Measurements from ENCODE around the gene NKAPL. TPM values are rescaled to one million over a fixed set of nuclear protein-coding genes. Genes with fewer than 3 reads are reported as not detected.

The NKAPL gene
- total and polyA plus RNA-seq, 2 of the 13 experiments (the other 11 are each of a cell fraction or from before 2014, with no cell fraction given): not detected

GRCh38 chr6:28225056-28225834 is 33.9 kb upstream of the NKAPL start, which contains the start of gene ZSCAN9 (continued):
- peak; percentile 41; the same call in 1 of the 2 replicates for TF ChIP-seq PAXIP1 (CRISPR knock-in tag; conservative IDR thresholded peaks at IDR 0.05)
- TF ChIP-seq YEATS4 (CRISPR knock-in tag; IDR thresholded peaks at IDR 0.05; ENCODE audit: borderline replicate concordance): peak; percentile 91
- no peak for TF ChIP-seq REXO4 (CRISPR knock-in tag; IDR thresholded peaks at IDR 0.05; ENCODE audit: borderline replicate concordance)
- TF ChIP-seq HMGA1 (CRISPR knock-in tag; conservative IDR thresholded peaks at IDR 0.05): no peak
- no peak for TF ChIP-seq TCF12 (IDR thresholded peaks at IDR 0.05)
- TF ChIP-seq TCF12 (CRISPR knock-in tag; IDR thresholded peaks at IDR 0.05): peak; percentile 90; the same call in 1 of the 2 replicates
- peak; percentile 69 for TF ChIP-seq AGO1 (IDR thresholded peaks at IDR 0.05; ENCODE audit: low read depth, low read length, poor library complexity, severe bottlenecking)
- TF ChIP-seq ELF4 (CRISPR knock-in tag; IDR thresholded peaks at IDR 0.05; ENCODE audit: borderline replicate concordance): peak; percentile 92
- TF ChIP-seq ZSCAN12 (CRISPR knock-in tag; IDR thresholded peaks at IDR 0.05): no peak
- no peak for TF ChIP-seq ZNF513 (CRISPR knock-in tag; conservative IDR thresholded peaks at IDR 0.05)
- TF ChIP-seq ZNF773 (CRISPR knock-in tag; IDR thresholded peaks at IDR 0.05; ENCODE audit: borderline replicate concordance): peak; percentile 19; the same call in 1 of the 2 replicates
- TF ChIP-seq NFE2L1 (CRISPR knock-in tag; IDR thresholded peaks at IDR 0.05; ENCODE audit: borderline replicate concordance): no peak
- no peak for TF ChIP-seq CENPX (CRISPR knock-in tag; IDR thresholded peaks at IDR 0.05)
- TF ChIP-seq PHF20 (CRISPR knock-in tag; IDR thresholded peaks at IDR 0.05): peak; percentile 97
- TF ChIP-seq, protein P1, sequence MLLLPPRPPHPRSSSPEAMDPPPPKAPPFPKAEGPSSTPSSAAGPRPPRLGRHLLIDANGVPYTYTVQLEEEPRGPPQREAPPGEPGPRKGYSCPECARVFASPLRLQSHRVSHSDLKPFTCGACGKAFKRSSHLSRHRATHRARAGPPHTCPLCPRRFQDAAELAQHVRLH (CRISPR knock-in tag; IDR thresholded peaks at IDR 0.05; ENCODE audit: borderline replicate concordance, low read depth): peak; percentile 47; the same call in 1 of the 2 replicates
- 0 out of 2 replicates have a peak, but pooled peaks have one; percentile 78 for TF ChIP-seq ZSCAN30 (CRISPR knock-in tag; IDR thresholded peaks at IDR 0.05)
- no peak for TF ChIP-seq ZNF790 (CRISPR knock-in tag; IDR thresholded peaks at IDR 0.05; ENCODE audit: borderline replicate concordance)
- peak; percentile 45; the same call in 1 of the 2 replicates for TF ChIP-seq ZNF878 (CRISPR knock-in tag; IDR thresholded peaks at IDR 0.05)
- peak; percentile 82 for TF ChIP-seq SOX5 (CRISPR knock-in tag; IDR thresholded peaks at IDR 0.05; ENCODE audit: borderline replicate concordance)
- no peak; the same call in 1 of the 2 replicates for TF ChIP-seq ZNF503 (CRISPR knock-in tag; IDR thresholded peaks at IDR 0.05)

Data from HepG2 (cell line).